ENCODE data around the gene MAGEH1.
"Not testable (repeated sequence)": the region's sequence is repeated elsewhere in the genome, so short reads cannot be mapped to it uniquely, and the experiment has no call there.

Gene MAGEH1, protein sequence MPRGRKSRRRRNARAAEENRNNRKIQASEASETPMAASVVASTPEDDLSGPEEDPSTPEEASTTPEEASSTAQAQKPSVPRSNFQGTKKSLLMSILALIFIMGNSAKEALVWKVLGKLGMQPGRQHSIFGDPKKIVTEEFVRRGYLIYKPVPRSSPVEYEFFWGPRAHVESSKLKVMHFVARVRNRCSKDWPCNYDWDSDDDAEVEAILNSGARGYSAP

DNA sequence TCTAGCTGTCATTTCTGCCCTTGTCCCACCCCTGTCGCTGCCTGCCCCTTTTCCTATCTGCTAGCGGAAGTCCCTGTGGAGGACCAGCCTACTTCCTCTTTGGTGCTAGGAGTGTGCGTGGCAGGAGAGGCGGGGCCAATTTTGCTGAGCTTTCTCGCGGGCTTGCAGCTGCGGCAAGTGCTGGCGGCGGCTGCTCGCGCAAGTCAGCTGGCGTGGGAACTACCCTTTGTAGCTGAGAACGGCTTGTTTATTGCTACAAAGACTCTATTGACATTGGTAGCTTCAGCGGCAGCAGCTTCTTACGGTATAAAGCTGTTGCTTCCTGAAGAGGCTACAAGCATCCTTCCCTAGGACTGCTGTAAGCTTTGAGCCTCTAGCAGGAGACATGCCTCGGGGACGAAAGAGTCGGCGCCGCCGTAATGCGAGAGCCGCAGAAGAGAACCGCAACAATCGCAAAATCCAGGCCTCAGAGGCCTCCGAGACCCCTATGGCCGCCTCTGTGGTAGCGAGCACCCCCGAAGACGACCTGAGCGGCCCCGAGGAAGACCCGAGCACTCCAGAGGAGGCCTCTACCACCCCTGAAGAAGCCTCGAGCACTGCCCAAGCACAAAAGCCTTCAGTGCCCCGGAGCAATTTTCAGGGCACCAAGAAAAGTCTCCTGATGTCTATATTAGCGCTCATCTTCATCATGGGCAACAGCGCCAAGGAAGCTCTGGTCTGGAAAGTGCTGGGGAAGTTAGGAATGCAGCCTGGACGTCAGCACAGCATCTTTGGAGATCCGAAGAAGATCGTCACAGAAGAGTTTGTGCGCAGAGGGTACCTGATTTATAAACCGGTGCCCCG is at the start of gene MAGEH1:
Gene MAGEH1 (plus strand): TSS at position 138 of the 843 bp plus-strand sequence. CDS start 248 bp downstream, at position 386.
- peak; percentile 76 for DNase-seq

DNA sequence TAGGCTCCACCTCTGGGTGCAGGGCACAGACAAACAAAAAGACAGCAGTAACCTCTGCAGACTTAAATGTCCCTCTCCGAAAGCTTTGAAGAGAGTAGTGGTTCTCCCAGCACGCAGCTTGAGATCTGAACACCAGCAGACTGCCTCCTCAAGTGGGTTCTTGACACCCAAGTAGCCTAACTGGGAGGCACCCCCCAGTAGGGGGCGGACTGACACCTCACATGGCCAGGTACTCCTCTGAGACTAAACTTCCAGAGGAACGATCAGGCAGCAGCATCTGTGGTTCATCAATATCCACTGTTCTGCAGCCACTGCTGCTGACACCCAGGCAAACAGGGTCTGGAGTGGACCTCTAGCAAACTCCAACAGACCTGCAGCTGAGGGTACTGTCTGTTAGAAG is 24.8 kb upstream of the MAGEH1 start:
- not testable (repeated sequence) for DNase-seq

GRCh38 chrX:55443468-55443867 is 8.5 kb upstream of the MAGEH1 start:
- DNase-seq = not testable (repeated sequence)

DNA sequence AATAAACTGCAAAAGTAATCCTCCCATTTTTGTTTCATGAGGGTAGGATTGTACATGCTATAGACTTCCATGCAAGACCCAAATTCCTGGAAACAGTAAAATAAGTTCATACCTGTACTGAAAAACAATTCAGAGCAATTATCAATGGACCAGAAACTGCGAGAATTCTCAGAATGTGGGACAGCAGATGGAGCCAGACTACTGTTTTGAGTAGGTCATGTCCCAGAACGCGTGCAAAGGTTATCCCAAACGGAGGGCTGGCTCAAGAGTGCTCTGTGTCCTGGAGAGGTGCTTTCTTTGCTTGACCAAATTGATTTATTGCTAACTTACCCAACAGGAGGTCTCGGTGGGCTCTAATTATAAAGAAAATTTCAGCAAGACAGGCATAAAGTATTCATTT is 1.7 kb upstream of the MAGEH1 start:
- DNase-seq = no peak

- DNase-seq = no peak
Observed at GRCh38 chrX:55451141-55451540, 786 bp upstream of the MAGEH1 start.

GRCh38 chrX:55451626-55451989 is 319 bp upstream of the MAGEH1 start:
- DNase-seq = no peak

- no peak for DNase-seq
Observed at GRCh38 chrX:55452833-55453124, 852 bp downstream of the MAGEH1 start.

- DNase-seq = not testable (repeated sequence)
Observed at GRCh38 chrX:55455708-55456107, 3.8 kb downstream of the MAGEH1 start.

DNA sequence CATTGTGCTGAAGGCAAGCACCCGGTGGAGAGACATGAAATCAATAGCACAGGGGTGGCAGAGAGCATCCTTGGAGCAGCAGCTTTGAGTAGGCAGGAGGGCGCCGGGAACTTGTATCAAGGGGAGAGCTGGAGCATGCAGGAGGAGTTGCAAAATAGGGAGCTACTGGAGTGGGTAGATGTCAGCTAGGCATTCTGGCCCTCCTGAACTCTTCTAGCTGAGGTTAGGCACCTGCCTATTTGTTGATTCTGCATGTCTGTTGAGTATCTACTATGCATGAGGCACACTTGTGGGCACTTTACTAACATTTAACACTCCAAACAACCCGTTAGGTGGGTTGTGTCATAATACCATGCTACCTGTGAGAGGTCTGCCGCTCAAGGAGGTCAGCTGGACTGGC is 7.5 kb downstream of the MAGEH1 start:
- not testable (repeated sequence) for DNase-seq

- not testable (repeated sequence) for DNase-seq
Observed at GRCh38 chrX:55459926-55460325, 8.0 kb downstream of the MAGEH1 start.

- DNase-seq = not testable (repeated sequence)
Observed at GRCh38 chrX:55464050-55464449, 12.1 kb downstream of the MAGEH1 start.

DNA sequence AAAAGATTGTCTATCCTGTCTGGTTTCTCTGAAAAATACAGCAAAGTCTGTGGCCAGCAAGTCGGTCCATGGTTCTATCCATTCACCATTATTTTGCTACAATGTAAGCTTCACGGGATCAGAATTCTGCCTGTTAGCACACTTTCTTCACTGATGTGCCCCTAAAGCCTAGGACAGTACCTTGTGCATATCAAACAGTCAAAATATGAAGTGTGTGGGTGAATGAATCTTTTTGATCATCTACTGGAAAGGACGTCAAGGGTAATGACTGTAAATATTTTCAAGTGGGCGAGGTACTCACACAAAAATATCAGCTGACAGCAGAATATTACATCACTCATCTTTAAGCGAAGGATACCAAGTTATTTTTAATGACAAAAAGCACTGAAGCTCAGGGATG is 13.2 kb downstream of the MAGEH1 start:
- not testable (repeated sequence) for DNase-seq

GRCh38 chrX:55465791-55466190 is 13.9 kb downstream of the MAGEH1 start:
- DNase-seq = not testable (repeated sequence)

- DNase-seq = not testable (repeated sequence)
Observed at GRCh38 chrX:55479956-55480355, 28.0 kb downstream of the MAGEH1 start.

DNA sequence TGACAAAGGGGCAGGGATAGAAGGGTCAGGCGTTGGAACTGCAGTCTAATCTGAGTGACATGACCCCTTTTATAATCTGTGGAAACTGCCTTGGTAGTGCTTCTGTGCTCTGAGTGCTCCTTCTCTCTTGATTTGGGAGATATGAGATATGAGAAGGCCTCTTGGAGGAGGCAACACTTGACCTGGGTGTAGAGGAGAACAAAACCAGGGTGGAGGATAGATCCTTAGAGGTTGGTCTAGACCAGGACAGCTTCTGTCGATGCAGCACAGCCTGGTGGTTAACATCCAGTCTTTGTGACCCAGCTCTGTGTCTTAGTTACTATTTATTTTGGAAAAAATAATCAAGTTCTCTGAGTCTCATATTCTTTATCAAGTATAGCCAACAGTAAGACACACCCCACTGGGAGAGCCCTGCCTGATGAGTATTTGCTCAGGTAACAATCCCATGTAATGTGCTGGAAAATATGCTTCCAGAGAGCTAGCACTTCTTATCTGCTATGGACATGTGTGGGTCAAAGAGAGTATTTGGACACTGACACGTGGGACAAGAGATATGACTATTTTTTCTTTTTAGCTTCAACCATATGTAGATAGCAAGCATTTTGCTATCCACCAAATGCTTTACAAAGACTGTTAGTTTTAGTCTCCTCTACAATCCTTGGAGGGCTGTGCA is 28.6 kb downstream of the MAGEH1 start:
- no peak for DNase-seq

DNA sequence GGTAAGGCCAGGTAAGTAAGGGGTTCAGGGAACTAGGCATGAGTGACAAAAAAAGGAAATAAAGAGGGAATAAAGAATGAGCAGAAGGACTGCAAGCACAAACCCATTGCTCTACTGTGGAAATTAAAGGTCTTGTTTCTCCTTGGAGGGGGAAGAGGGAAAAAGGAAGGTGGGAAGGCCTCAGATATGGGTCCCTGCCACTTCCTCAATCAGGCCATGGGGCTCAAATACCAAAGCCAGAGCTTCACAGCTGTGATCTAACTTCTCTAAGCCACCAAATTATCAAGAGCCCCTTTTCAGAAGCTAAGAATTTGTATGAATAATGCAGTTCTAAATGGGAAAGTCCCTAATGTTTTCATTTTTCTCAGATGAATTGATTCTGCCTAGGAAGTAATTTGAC is 33.0 kb downstream of the MAGEH1 start:
- DNase-seq = no peak

DNA sequence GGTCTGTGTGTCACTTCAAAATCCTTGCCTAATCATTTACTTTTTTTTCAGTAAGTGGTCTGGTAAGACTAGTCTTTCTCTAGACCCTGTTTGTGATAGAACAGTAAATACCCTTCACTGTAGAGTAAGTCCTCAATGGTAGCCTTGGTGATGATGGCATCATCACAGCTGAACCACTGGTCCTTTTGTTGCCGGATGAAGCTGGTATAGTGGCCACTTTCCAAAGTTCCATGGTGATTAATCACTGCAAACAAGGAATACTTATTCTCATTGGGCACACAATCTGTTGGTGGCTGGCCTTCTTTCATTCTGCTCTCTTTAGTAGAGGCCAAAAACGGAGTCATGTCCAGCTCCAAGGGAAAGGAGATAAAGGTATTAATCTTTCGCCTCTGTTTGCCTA is 34.8 kb downstream of the MAGEH1 start:
- DNase-seq = no peak

DNA sequence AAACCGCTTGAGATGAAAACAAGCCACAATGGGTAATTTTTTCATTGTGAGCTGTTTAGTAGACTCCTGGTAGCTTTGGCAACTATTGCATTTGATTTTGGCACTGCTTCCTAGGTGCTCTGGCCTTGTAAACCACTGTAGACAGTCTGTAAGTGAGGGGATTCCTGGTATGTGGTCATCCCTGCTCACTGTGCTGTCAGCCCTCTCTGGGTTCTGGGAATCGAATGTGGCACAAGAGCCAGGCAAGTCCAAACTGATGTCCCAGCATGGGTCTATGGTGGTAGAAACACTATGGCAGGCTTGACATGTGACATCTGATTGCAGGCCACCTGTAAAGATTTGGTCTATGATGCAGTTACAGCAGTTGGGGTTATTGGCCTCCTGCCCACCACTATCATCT is 35.2 kb downstream of the MAGEH1 start:
- DNase-seq = no peak

DNA sequence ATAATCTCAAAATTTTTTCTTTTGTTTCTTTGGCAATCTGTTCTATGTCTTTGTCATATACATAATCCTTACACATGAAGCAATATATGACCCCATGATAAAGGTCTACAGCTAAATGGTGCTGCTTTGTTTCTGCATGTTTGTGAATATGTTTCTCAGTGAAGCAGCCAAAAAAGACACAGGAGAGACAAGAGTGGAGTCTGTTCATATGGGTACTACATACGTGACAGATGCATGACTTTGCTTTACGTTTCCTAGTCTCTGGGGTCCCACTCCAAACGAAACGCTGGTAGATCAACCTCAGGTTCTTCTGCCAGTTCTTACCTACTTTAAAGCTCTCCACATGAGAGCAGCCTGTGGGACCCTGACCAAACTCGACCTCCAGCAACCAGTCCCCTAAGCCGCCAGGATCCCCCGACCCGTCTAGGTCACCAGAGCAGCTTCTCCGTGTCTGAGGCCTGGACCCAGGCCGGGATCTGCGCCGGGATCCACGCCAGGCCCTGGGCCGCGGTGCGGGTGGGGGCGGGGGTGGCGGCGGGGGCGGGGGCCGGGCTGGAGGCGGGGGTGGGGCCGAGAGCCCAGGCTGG is 36.2 kb downstream of the MAGEH1 start:
- no peak for DNase-seq

DNA sequence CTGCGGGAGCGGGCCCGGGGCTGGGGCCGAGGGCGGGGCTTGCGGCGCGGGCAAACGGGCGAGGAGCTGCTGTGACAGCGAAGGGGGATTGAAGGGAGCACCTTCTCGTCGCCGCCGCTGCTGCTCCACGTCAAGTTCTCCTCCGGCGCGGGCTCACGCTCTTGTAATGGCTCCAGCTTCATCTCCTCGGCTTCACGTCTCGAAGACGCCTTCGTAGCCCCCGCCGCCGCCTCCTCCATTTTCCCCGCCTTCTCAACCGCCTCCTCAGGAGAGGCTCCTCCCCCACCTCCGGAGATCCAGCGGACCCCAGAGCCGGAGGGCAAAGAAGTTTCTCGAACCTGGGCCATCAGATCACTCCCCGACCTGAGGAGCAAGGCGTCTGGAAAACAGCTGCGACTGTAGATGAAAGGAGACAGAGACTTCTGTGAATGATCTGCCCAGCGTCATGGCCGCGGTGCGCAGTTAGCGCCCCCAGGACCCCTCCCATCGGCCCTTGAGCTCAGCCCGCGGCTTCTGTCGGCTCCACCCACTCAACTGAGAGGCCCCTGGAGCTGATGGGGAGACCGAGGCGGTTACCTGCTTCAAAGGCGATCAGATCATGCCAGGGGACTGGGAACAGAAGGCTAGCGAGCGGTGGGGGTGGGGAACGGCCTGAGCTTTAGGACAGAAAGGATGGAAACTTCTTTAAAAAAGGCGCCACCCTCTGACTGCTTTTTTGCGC is 36.8 kb downstream of the MAGEH1 start:
- DNase-seq = peak; percentile 58

GRCh38 chrX:55489314-55490009 is 37.5 kb downstream of the MAGEH1 start, which contains the start of gene USP51:
USP51 (minus strand) TSS chrX:55489848; CDS start chrX:55488939, 909 bp downstream.
- peak; percentile 11 for DNase-seq

DNA sequence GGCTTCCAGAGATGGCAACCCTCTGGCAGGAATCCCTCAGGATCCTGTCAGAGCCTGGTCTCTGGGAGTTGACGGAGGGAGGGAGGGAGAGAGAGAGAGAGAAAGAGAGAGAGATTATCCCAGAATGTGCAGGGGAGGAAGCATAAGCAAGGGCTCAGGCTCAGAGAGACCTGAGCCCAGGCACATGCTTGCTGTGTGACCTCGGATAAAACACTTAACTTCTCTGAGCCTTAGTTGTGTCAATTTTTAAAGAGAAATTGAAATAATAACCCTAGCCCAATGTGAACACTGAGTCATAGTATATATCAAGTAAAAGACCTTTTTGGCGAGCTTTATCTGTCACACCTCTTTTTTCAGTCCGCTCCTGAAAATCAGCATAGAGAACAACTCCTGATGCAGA is 38.2 kb downstream of the MAGEH1 start:
- no peak for DNase-seq

Measured in stimulated activated CD4-positive, alpha-beta T cell treated with anti-CD3 and anti-CD28 coated beads, Interleukin-4, amount 100 ng/mL, for 1 hour (primary cell).